ENCODE data around the gene C1orf167. TPM values are rescaled to one million over a fixed set of nuclear protein-coding genes. Genes with fewer than 3 reads are reported as not detected.
A peak's percentile ranks its signal among the peaks of the same experiment; 100 is the strongest.

The C1orf167 gene
- total and polyA plus RNA-seq, 2 experiments from 2014 or later: 0.44 to 1.4 TPM

- Histone ChIP-seq H3K27ac (peak overlapping the region; percentile 98), H3K27me3 (no peaks in the 10 kb centered on the region), H3K36me3 (no peaks in the 10 kb centered on the region), H3K9me3 (ENCODE audit: low read depth) (no peaks in the 10 kb centered on the region), H3K4me1 (ENCODE audit: low read depth) (peaks cover 72% of the 10 kb centered on the region), H3K4me3 (no peak overlapping the region)
- TF ChIP-seq CTCF (IDR thresholded peaks at IDR 0.05; ENCODE audit: low read depth, low read length): no peak
- DNase-seq (ENCODE audit: low read depth in 1 of 2, low spot score in 1 of 2): peak; percentile 69 to 78
These were observed 25.3 kb downstream of the C1orf167 start for GRCh38 chr1:11787251-11787803.

- TF ChIP-seq CTCF (IDR thresholded peaks at IDR 0.05; ENCODE audit: low read depth, low read length): no peak
These were observed 25.9 kb downstream of the C1orf167 start for GRCh38 chr1:11787804-11788436.

GRCh38 chr1:11788549-11789053 is 26.6 kb downstream of the C1orf167 start:
- Histone ChIP-seq H3K4me1 (ENCODE audit: low read depth) (peaks cover 79% of the 10 kb centered on the region), H3K36me3 (peaks cover 2% of the 10 kb centered on the region), H3K27ac (peak overlapping the region; percentile 98), H3K27me3 (no peaks in the 10 kb centered on the region), H3K9me3 (ENCODE audit: low read depth) (no peaks in the 10 kb centered on the region), H3K4me3 (no peak overlapping the region)
- TF ChIP-seq CTCF (IDR thresholded peaks at IDR 0.05; ENCODE audit: low read depth, low read length): no peak
- no peak for DNase-seq (ENCODE audit: low read depth in 1 of 2, low spot score in 1 of 2)

More at GRCh38 chr1:11787804-11788436, 25.9 kb downstream of the C1orf167 start:
- Histone ChIP-seq H3K27me3 (no peaks in the 10 kb centered on the region), H3K4me3 (no peak overlapping the region), H3K4me1 (ENCODE audit: low read depth) (peaks cover 78% of the 10 kb centered on the region), H3K27ac (peak overlapping the region; percentile 98), H3K36me3 (no peaks in the 10 kb centered on the region), H3K9me3 (ENCODE audit: low read depth) (no peaks in the 10 kb centered on the region)
- no peak for DNase-seq (ENCODE audit: low read depth in 1 of 2, low spot score in 1 of 2)

GRCh38 chr1:11789126-11790067 is 27.4 kb downstream of the C1orf167 start:
- Histone ChIP-seq H3K27ac (peak overlapping the region; percentile 98), H3K36me3 (peaks cover 8% of the 10 kb centered on the region), H3K4me1 (ENCODE audit: low read depth) (peaks cover 75% of the 10 kb centered on the region), H3K9me3 (ENCODE audit: low read depth) (no peaks in the 10 kb centered on the region), H3K4me3 (no peak overlapping the region), H3K27me3 (no peaks in the 10 kb centered on the region)
- no peak for TF ChIP-seq CTCF (IDR thresholded peaks at IDR 0.05; ENCODE audit: low read depth, low read length)
- DNase-seq (ENCODE audit: low read depth in 1 of 2, low spot score in 1 of 2): peak in 1 of 2 donors; percentile 58

GRCh38 chr1:11790101-11790879 is 28.3 kb downstream of the C1orf167 start:
- TF ChIP-seq CTCF (IDR thresholded peaks at IDR 0.05; ENCODE audit: low read depth, low read length): no peak
- Histone ChIP-seq H3K9me3 (ENCODE audit: low read depth) (no peaks in the 10 kb centered on the region), H3K4me1 (ENCODE audit: low read depth) (peaks cover 68% of the 10 kb centered on the region), H3K27me3 (no peaks in the 10 kb centered on the region), H3K4me3 (no peak overlapping the region), H3K36me3 (peaks cover 8% of the 10 kb centered on the region), H3K27ac (peak overlapping the region; percentile 98)
- DNase-seq (ENCODE audit: low read depth in 1 of 2, low spot score in 1 of 2): no peak

All from cardiac muscle cell (in vitro differentiated cells and primary cell).